Measurements from ENCODE around the gene H3-3A. TPM values are rescaled to one million over a fixed set of nuclear protein-coding genes. Genes with fewer than 3 reads are reported as not detected.
A peak's percentile ranks its signal among the peaks of the same experiment; 100 is the strongest.

Gene H3-3A
- total RNA-seq, 1 experiment from 2014 or later = 121 TPM

DNA sequence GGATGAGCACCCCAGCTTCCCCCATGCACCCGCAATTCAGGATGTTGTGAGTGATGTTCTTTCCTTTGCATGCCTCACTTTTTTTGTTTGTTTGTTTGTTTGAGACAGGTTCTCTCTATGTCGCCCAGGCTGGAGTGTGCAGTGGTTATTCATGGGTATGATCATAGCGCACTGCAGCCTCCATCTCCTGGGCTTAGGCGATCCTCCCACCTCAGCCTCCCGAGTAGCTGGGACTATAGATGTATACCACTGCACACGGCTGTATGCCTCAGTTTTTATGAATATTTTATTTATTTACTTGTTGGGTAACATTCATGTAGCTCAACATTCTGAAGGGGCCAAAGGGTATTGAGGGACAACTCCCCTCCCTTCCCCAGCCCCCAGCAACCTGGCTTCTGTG lies 54.8 kb downstream of the H3-3A start:
- no peaks in the 10 kb centered on the region for H3K9me3 ChIP-seq
- H3K27me3 ChIP-seq = no peaks in the 10 kb centered on the region
- H3K36me3 ChIP-seq = no peaks in the 10 kb centered on the region
- no peak overlapping the region for H3K4me3 ChIP-seq
- DNase-seq = no peak

DNA sequence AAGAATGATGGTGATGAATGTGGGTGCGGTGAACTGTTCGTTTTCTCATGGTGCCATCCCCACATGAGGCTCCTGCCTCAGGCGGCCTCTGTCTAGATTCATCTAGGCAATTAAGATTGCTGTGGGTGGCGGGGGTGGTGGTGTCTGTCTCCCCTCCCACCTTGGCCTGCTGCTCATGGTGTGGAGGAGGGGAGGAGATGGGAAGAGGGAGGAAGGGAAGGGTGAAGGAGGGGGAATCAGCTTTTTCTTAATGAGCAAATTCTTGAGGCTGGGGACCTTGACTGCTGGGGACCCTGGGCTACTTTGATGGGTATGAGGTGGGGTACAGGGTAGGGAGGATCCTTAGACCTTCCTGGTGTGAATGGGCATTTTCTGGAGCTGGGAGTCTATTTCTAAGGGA lies 55.8 kb downstream of the H3-3A start:
- no peak overlapping the region for H3K4me3 ChIP-seq
- DNase-seq = no peak
- H3K36me3 ChIP-seq = no peaks in the 10 kb centered on the region
- H3K27me3 ChIP-seq = no peaks in the 10 kb centered on the region
- no peaks in the 10 kb centered on the region for H3K9me3 ChIP-seq

DNA sequence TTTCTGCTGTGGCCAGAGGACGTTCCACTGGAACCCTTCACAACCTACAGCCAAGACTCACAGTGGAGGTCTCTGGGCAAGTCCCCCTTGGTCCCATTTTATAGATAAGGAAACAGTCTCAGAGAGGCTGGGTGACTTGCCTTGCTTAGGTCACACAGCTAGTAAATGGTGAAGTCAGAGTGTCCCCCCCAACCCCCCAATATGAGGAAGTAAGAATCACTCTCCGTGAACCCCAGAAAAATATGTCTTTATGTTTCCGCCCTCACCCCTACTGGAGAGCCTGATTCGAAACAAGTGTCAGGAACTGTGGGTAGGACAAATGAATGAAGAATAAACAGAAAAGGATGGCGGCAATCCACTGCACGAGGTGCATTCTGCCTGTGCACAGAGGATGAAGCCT lies 56.7 kb downstream of the H3-3A start:
- DNase-seq = no peak
- Histone ChIP-seq H3K9me3 (no peaks in the 10 kb centered on the region), H3K4me3 (no peak overlapping the region), H3K36me3 (no peaks in the 10 kb centered on the region), H3K27me3 (no peaks in the 10 kb centered on the region)

DNA sequence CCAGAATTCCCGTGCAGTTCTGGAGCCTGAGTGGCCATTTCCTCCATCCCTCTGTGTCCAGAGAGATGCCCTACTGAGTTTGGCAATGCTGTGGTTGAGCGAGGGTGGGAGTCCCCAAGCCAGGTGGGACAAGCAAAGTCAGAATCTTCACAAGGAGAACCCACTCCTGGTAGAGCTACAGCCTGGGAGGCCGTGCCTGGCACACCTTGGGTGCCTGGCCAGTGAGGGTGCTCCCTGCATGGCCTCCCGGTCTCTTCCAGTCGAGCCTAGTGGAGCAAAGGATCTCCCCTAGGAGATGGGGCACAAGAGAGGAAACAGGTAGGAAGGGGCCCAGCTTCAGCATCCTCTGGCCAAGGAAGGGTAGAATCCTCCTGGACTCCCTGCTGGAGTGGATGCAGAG lies 57.9 kb downstream of the H3-3A start:
- Histone ChIP-seq H3K4me3 (no peak overlapping the region), H3K27me3 (no peaks in the 10 kb centered on the region), H3K36me3 (no peaks in the 10 kb centered on the region), H3K9me3 (no peaks in the 10 kb centered on the region)
- no peak for DNase-seq

DNA sequence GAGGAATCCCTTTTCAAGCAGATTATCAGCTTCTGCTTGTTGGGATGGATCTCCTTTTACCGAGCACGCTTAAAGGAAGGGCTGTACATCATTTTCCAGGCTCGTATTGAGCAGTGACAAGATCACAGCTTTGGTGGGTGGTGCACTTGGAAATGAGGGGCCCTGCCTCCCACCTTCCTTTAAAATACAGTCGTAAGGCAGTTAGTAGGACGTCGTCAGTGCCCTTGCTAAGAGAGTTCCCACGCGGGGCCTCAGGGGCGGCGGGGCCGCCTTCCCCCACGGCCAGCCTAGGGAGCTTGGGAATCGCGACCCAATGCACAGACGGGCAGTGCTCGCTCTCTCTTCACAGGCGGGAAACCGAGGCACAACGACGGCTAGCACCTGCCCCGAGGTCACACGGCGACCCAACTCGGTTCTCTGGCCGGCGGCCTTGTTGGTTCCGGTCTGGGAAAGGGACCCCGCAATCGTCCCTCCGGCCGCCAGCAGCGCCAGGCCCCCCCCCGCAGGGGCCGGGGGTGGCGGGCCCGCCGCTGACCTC lies 58.6 kb downstream of the H3-3A start:
- no peak for DNase-seq
- peak overlapping the region; percentile 55 for H3K4me3 ChIP-seq

More for the DNA sequence above, 58.6 kb downstream of the H3-3A start:
- H3K36me3 ChIP-seq = no peaks in the 10 kb centered on the region
- no peaks in the 10 kb centered on the region for H3K27me3 ChIP-seq
- no peaks in the 10 kb centered on the region for H3K9me3 ChIP-seq

Other genes with a start within 250 kb of the H3-3A start
- gene TMEM63A, start 180.3 kb upstream of the H3-3A start, total RNA-seq (2014; rRNA removed; shearing (Covaris generic); ENCODE audit: low replicate concordance) = 1.3 and 5.5 TPM in 2 replicates
- gene LEFTY1, start 173.6 kb upstream of the H3-3A start, total RNA-seq (2014; rRNA removed; shearing (Covaris generic); ENCODE audit: low replicate concordance) = not detected in 2 replicates
- gene PYCR2, start 138.5 kb upstream of the H3-3A start, total RNA-seq (2014; rRNA removed; shearing (Covaris generic); ENCODE audit: low replicate concordance) = 74.2 and 113 TPM in 2 replicates
- not detected in 2 replicates for gene LEFTY2, start 121.5 kb upstream of the H3-3A start, total RNA-seq (2014; rRNA removed; shearing (Covaris generic); ENCODE audit: low replicate concordance)
- gene SDE2, start 63.4 kb upstream of the H3-3A start, total RNA-seq (2014; rRNA removed; shearing (Covaris generic); ENCODE audit: low replicate concordance) = 16.3 and 19.4 TPM in 2 replicates
- gene ACBD3, start 124.0 kb downstream of the H3-3A start, total RNA-seq (2014; rRNA removed; shearing (Covaris generic); ENCODE audit: low replicate concordance) = 27.3 and 46.5 TPM in 2 replicates
- not detected in 2 replicates for gene MIXL1, start 160.9 kb downstream of the H3-3A start, total RNA-seq (2014; rRNA removed; shearing (Covaris generic); ENCODE audit: low replicate concordance)
- 12.3 and 13.9 TPM in 2 replicates for gene LIN9, start 246.4 kb downstream of the H3-3A start, total RNA-seq (2014; rRNA removed; shearing (Covaris generic); ENCODE audit: low replicate concordance)

Data from MG63 (cell line).